K562 (cell line): ENCODE data around the gene CGREF1. TPM values are rescaled to one million over a fixed set of nuclear protein-coding genes. Genes with fewer than 3 reads are reported as not detected.

Experiments
- ATAC-seq: fragments of 200-7000 bp; cut with Tn5 transposase; 3 replicates; pipeline ENCODE4 v1.9.1; 2020; ENCODE audit warnings: moderate library complexity
- BruUV-seq: library from RNA; stranded (reverse); fragments of 400-500 nt; replicated peaks from 2 replicates; lab custom pipeline; 2021; lab: Mats Ljungman, UMichigan
- CTCF ChIA-PET: fragments of 300-600 bp; formaldehyde crosslinking; extraction: SDS; loops from one replicate; lab custom pipeline; 2021; ENCODE audit warnings: low intra/inter-chr PET ratio; lab: Yijun Ruan, JAX
- POLR2A ChIA-PET: fragments of 300-600, 350-650 bp; sonication (Branson Sonifier 250); formaldehyde crosslinking; extraction: SDS; loops from one replicate; lab custom pipeline; 2021; ENCODE audit warnings: antibody characterized with exemption, inconsistent platforms; lab: Yijun Ruan, JAX
- DNase-seq, 4 experiments: peaks; one replicate each; pipeline versions ENCODE4 v3.0.0 to v3.0.0-alpha.2; 2011 to 2018; ENCODE audit warnings: low spot score in 3 of 4, mixed read lengths in 3 of 4; ENCODE audit errors: extremely low read depth in 1 of 4
- FAIRE-seq: peaks from 2 replicates; lab custom pipeline; 2011; peaks lifted over from hg19 to GRCh38; lab: Jason Lieb, UNC
- H2AFZ ChIP-seq: 2 replicates; pipeline ENCODE4 v1.6.0; 2011; ENCODE audit warnings: low read depth, low read length, control low read depth, inconsistent platforms
- H3K27ac ChIP-seq: fragments of 200-600 bp; 3 replicates; pipeline ENCODE4 v1.8.0; 2011; ENCODE audit warnings: low read depth, mild to moderate bottlenecking, control low read depth, inconsistent platforms, low read length, moderate library complexity, mixed read lengths; ENCODE audit errors: extremely low read depth
- H3K27me3 ChIP-seq, 2 experiments: fragments of 300-600 bp in 1 of 2; 2 replicates in 1 of 2; 3 replicates in 1 of 2; pipeline versions ENCODE4 v1.6.0 to v1.8.0; 2011; ENCODE audit warnings: inconsistent platforms in 2 of 2, low read length in 2 of 2, mild to moderate bottlenecking in 1 of 2, mixed read lengths in 1 of 2, moderate library complexity in 1 of 2; ENCODE audit not compliant: control insufficient read depth in 2 of 2, insufficient read depth in 2 of 2
- H3K36me3 ChIP-seq: fragments of 300-600 bp; 3 replicates; pipeline ENCODE4 v1.8.0; 2011; ENCODE audit warnings: mild to moderate bottlenecking, low read length, inconsistent platforms; ENCODE audit not compliant: control insufficient read depth, insufficient read depth
- H3K4me1 ChIP-seq, 2 experiments: fragments of 200-600 bp in 1 of 2; replicated peaks in 1 of 2; 2 replicates in 1 of 2; 3 replicates in 1 of 2; pipeline versions ENCODE4 v1.5.1 to v1.8.0; 2011; ENCODE audit warnings: inconsistent platforms in 2 of 2, low read length in 2 of 2, mild to moderate bottlenecking in 1 of 2, mixed read lengths in 1 of 2, moderate library complexity in 1 of 2; ENCODE audit not compliant: control insufficient read depth in 2 of 2, insufficient read depth in 2 of 2
- H3K4me2 ChIP-seq: 2 replicates; pipeline ENCODE4 v1.6.1; 2011; ENCODE audit warnings: low read length, control low read depth, inconsistent platforms, mixed read lengths; ENCODE audit not compliant: insufficient read depth
- H3K4me3 ChIP-seq: fragments of 200-600 bp; sonication (generic), shearing (Covaris generic); 2 replicates; pipeline ENCODE4 v1.5.1; 2016; ENCODE audit warnings: control low read depth, inconsistent platforms
- H3K79me2 ChIP-seq: fragments of 200-600 bp; 3 replicates; pipeline ENCODE4 v1.8.0; 2011; ENCODE audit warnings: low read length, inconsistent platforms; ENCODE audit not compliant: control insufficient read depth, insufficient read depth
- H3K9ac ChIP-seq, 2 experiments: 2 replicates each; pipeline versions ENCODE4 v1.6.0 to v1.6.1; 2011; ENCODE audit warnings: low read depth in 2 of 2, low read length in 2 of 2, control low read depth in 1 of 2, inconsistent platforms in 1 of 2, mild to moderate bottlenecking in 1 of 2, mixed read lengths in 1 of 2; ENCODE audit not compliant: insufficient read depth in 1 of 2
- H3K9me1 ChIP-seq: one replicate; pipeline ENCODE4 v1.6.0; 2011; ENCODE audit warnings: inconsistent platforms, mild to moderate bottlenecking, low read length, moderate library complexity; ENCODE audit not compliant: control insufficient read depth, insufficient read depth
- H3K9me3 ChIP-seq: replicated peaks from 2 replicates; pipeline ENCODE4 v1.5.1; 2011; ENCODE audit warnings: low read depth, low read length, inconsistent platforms; ENCODE audit not compliant: control insufficient read depth, insufficient read depth
- H4K20me1 ChIP-seq: replicated peaks from 2 replicates; pipeline ENCODE4 v1.6.1; 2011; ENCODE audit warnings: low read length, inconsistent platforms, mixed read lengths; ENCODE audit not compliant: control insufficient read depth, insufficient read depth
- CBX3 ChIP-seq, 2 experiments: IDR thresholded peaks; 1 replicate in 1 of 2; 2 replicates in 1 of 2; pipeline ENCODE4 v1.6.1; 2012; ENCODE audit warnings: inconsistent platforms in 2 of 2, low read length in 2 of 2, borderline replicate concordance in 1 of 2, control low read depth in 1 of 2
- CREBBP ChIP-seq: IDR thresholded peaks from one replicate; pipeline ENCODE4 v1.6.1; 2012; ENCODE audit warnings: low read depth, mild to moderate bottlenecking, control low read depth, inconsistent platforms, low read length
- ELF1 ChIP-seq: fragments of 200-800 bp; sonication (Bioruptor generic); IDR thresholded peaks from 2 replicates; pipeline ENCODE4 v1.6.1; 2016; ENCODE audit warnings: missing genetic modification characterization, missing compliant biosample characterization
- FOXP1 ChIP-seq: sonication (generic); formaldehyde crosslinking; IDR thresholded peaks from 2 replicates; pipeline ENCODE4 v1.8.0; 2022; ENCODE audit warnings: mild to moderate bottlenecking, missing genetic modification reagents
- HMG20B ChIP-seq: fragments of 250-450 bp; sonication (Bioruptor Pico); IDR thresholded peaks from 2 replicates; pipeline ENCODE4 v1.5.0; 2021; ENCODE audit warnings: mild to moderate bottlenecking
- MEIS2 ChIP-seq: fragments of 450-650 bp; IDR thresholded peaks from 2 replicates; pipeline ENCODE4 v1.6.1; 2014; ENCODE audit warnings: mild to moderate bottlenecking; ENCODE audit not compliant: partially characterized antibody
- MYBL2 ChIP-seq, 2 experiments: fragments of 450-650 bp in 1 of 2; sonication (generic) in 1 of 2; formaldehyde crosslinking in 1 of 2; IDR thresholded peaks; 2 replicates each; pipeline versions ENCODE4 v1.6.1 to v1.8.1; 2017 to 2022; ENCODE audit warnings: borderline replicate concordance in 1 of 2, inconsistent platforms in 1 of 2, low read depth in 1 of 2, mild to moderate bottlenecking in 1 of 2, missing genetic modification reagents in 1 of 2, moderate library complexity in 1 of 2
- SIN3B ChIP-seq: fragments of 450-650 bp; IDR thresholded peaks from 2 replicates; pipeline ENCODE4 v1.6.1; 2017; ENCODE audit warnings: low read depth, mild to moderate bottlenecking, moderate library complexity
- SMARCB1 ChIP-seq: IDR thresholded peaks from 2 replicates; pipeline ENCODE4 v1.6.1; 2011; ENCODE audit warnings: improper control_type of control experiment, low read depth; ENCODE audit not compliant: insufficient read length
- SMC3 ChIP-seq: conservative IDR thresholded peaks from 2 replicates; pipeline ENCODE4 v1.6.1; 2011; ENCODE audit warnings: low read depth, low read length, improper control_type of control experiment; ENCODE audit not compliant: insufficient read depth
- SREBF2 ChIP-seq: sonication (generic); formaldehyde crosslinking; IDR thresholded peaks from 2 replicates; pipeline ENCODE4 v1.4.0; 2020; ENCODE audit warnings: mild to moderate bottlenecking, missing genetic modification reagents
- ZNF324 ChIP-seq: fragments of 250-450 bp; sonication (Bioruptor Pico); IDR thresholded peaks from 2 replicates; pipeline ENCODE4 v1.4.0; 2020; ENCODE audit warnings: mild to moderate bottlenecking
- ZNF583 ChIP-seq: fragments of 250-450 bp; sonication (Bioruptor Pico); IDR thresholded peaks from 2 replicates; pipeline ENCODE4 v1.4.0; 2020
- ZZZ3 ChIP-seq: fragments of 450-650 bp; IDR thresholded peaks from 2 replicates; pipeline ENCODE4 v1.6.1; 2016; ENCODE audit warnings: antibody characterized with exemption, mild to moderate bottlenecking, moderate library complexity
- WGBS: fragments of 100-300 bp; shearing (Covaris generic); methylation state at CpG from one replicate; pipeline ENCODE4 v1.1.6; 2016; ENCODE audit warnings: low coverage, mixed read lengths; ENCODE audit not compliant: insufficient coverage; ENCODE audit errors: missing lambda C conversion rate; 5-methylcytosine and 5-hydroxymethylcytosine counted together
- in situ Hi-C: fragments of 300-500 bp; cut with MboI; formaldehyde crosslinking; loops from 4 replicates; pipeline ENCODE4 v1.15.0; 2018; ENCODE audit warnings: inconsistent platforms, mixed read lengths
- intact Hi-C: fragments of 100-400 bp; cut with micrococcal nuclease; formaldehyde crosslinking; loops from 2 replicates; pipeline ENCODE4 v1.14.2; 2022
- polyA plus RNA-seq, 8 experiments: library from polyadenylated mRNA; depleted of rRNA in 4 of 8; stranded (reverse) in 5 of 8; unstranded in 3 of 8; fragments of >200 nt; fragmentation: Nextera tagmentation in 2 of 8; fragmentation: Illumina TruSeq in 1 of 8; extraction: Ambion mirVana in 2 of 8; extraction: Trizol in 1 of 8; gene quantifications; 2 replicates each; pipeline versions ENCODE4 v1.2.1 to v1.2.3, GENCODE V29; 2011 to 2014; ENCODE audit warnings: inconsistent platforms in 1 of 8, missing spikeins in 1 of 8
- total RNA-seq, 7 experiments: library from RNA; depleted of rRNA in 6 of 7; stranded (reverse); fragments of >200 nt in 6 of 7; fragmentation: Illumina TruSeq in 2 of 7; extraction: Trizol in 2 of 7; gene quantifications; 2 replicates each; pipeline versions ENCODE4 v1.2.1 to v1.2.3, GENCODE V29; 2011 to 2021; ENCODE audit warnings: low replicate concordance in 1 of 7
- TF ChIP-seq, protein P1 (sequence below): sonication (generic); formaldehyde crosslinking; IDR thresholded peaks from 2 replicates; pipeline ENCODE4 v1.8.0; 2022; ENCODE audit warnings: mild to moderate bottlenecking, missing genetic modification reagents

Gene CGREF1
- total and polyA plus RNA-seq, 9 of the 15 experiments (the other 6 are each of a cell fraction or from before 2014, with no cell fraction given) = 0.07 to 0.50 (median 0.37) TPM

GRCh38 chr2:27143285-27143684 lies 24.4 kb upstream of the CGREF1 start:
- H4K20me1 ChIP-seq = no peaks in the 10 kb centered on the region
- 0% methylated on average over 1 of the region's 1 CpG for WGBS
- H3K9ac ChIP-seq = no peak overlapping the region
- peaks cover 3% of the 10 kb centered on the region; the same call in 1 of the 2 replicates for H3K9me3 ChIP-seq
- H3K27ac ChIP-seq = no peak overlapping the region
- no peak for FAIRE-seq
- no TSS peak for BruUV-seq
- in situ Hi-C loops (no loop called here), intact Hi-C loops (no loop called here)
- ATAC-seq = no peak
- no peaks in the 10 kb centered on the region for H3K27me3 ChIP-seq
- H2AFZ ChIP-seq = no peak overlapping the region
- ChIA-PET POLR2A (no interaction called here), CTCF (no interaction called here)
- H3K4me3 ChIP-seq = no peak overlapping the region
- H3K4me1 ChIP-seq = no peaks in the 10 kb centered on the region
- no peaks in the 10 kb centered on the region for H3K79me2 ChIP-seq
- no peaks in the 10 kb centered on the region for H3K36me3 ChIP-seq
- TF ChIP-seq MEIS2 (peak; percentile 70), SMC3 (no peak), CBX3 (IDR thresholded peaks at IDR 0.05; ENCODE audit: borderline replicate concordance in 1 of 2, low read length in 2 of 2) (0 out of 3 replicates have a peak, but pooled peaks of 1 of the 2 experiments have one; percentile 4), ZNF583 (CRISPR knock-in tag) (no peak), SMARCB1 (no peak)
- H3K4me2 ChIP-seq = no peak overlapping the region
- H3K9me1 ChIP-seq = no peaks in the 10 kb centered on the region
- no peak for DNase-seq

- H3K9ac ChIP-seq = no peak within 1 kb of the TSS
- DNase-seq (no peak), ATAC-seq (no peak), FAIRE-seq (no peak)
- no peaks in the 10 kb centered on the region for H3K27me3 ChIP-seq
- peaks cover 5 to 13% of the 10 kb centered on the region in 2 experiments; a peak in 4 of 5 replicates for H3K4me1 ChIP-seq
- H3K79me2 ChIP-seq = peaks cover 2% of the 10 kb centered on the region
- H4K20me1 ChIP-seq = no peaks in the 10 kb centered on the region
- no TSS peak for BruUV-seq
- no peaks in the 10 kb centered on the region for H3K36me3 ChIP-seq
- 9% methylated on average over 4 of the region's 4 CpGs for WGBS
- CTCF ChIA-PET = no interaction called here
- no peak within 1 kb of the TSS for H3K4me2 ChIP-seq
- H3K27ac ChIP-seq = no peak within 1 kb of the TSS
- in situ Hi-C loops (no loop called here), intact Hi-C loops (no loop called here)
- peaks cover 3% of the 10 kb centered on the region for H3K9me3 ChIP-seq
- H3K4me3 ChIP-seq = no peak within 1 kb of the TSS
- POLR2A ChIA-PET = interaction anchor here (0.6 to 1.4 kb wide), 3 partner anchors 10 to 42 kb away, joined by 3 to 5 read pairs (median 5); no protein-coding TSS in a partner anchor
- no peak within 1 kb of the TSS for H2AFZ ChIP-seq
- H3K9me1 ChIP-seq = no peaks in the 10 kb centered on the region
- TF ChIP-seq CREBBP (no peak), SMARCB1 (no peak), ELF1 (no peak), ZZZ3 (no peak), SREBF2 (CRISPR knock-in tag) (no peak), ZNF324 (no peak), SIN3B (no peak), MYBL2 (IDR thresholded peaks at IDR 0.05; ENCODE audit: low read depth) (no peak), MYBL2 (CRISPR knock-in tag; IDR thresholded peaks at IDR 0.05; ENCODE audit: borderline replicate concordance) (no peak), HMG20B (no peak), FOXP1 (no peak)
- TF ChIP-seq, protein P1, sequence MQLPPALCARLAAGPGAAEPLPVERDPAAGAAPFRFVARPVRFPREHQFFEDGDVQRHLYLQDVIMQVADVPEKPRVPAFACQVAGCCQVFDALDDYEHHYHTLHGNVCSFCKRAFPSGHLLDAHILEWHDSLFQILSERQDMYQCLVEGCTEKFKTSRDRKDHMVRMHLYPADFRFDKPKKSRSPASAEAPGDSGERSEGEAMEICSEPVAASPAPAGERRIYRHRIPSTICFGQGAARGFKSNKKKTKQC (CRISPR knock-in tag) = no peak
These were observed 20.4 kb upstream of the CGREF1 start, which contains the start of gene PRR30 for GRCh38 chr2:27139310-27139709. Gene PRR30, minus strand, starts transcription at chr2:27139410. Its CDS starts 1,081 bp downstream, at chr2:27138329.
